Activated naive CD8-positive, alpha-beta T cell treated with anti-CD3 and anti-CD28 coated beads, Interleukin-2, amount 10 ng/mL, durations not matched to agents 7 days and 5 days (primary cell): ENCODE measurements around the gene FADS6. TPM values are rescaled to one million over a fixed set of nuclear protein-coding genes. Genes with fewer than 3 reads are reported as not detected.

Source experiments
- ATAC-seq: fragments of 150-1000 bp; cut with Tn5 transposase; one replicate; pipeline ENCODE4 v1.10.0; 2021; ENCODE audit warnings: low read depth, moderate library complexity
- POLR2A ChIA-PET: fragments of 350-600 bp; sonication (Branson Sonifier 250); formaldehyde crosslinking; loops from one replicate; lab custom pipeline; 2021; ENCODE audit warnings: antibody characterized with exemption; lab: Charles Lee
- DNase-seq: peaks from one replicate; pipeline ENCODE4 v3.0.0; 2021
- H3K27ac Mint-ChIP-seq: one replicate; pipeline ENCODE4 v1.8.0; 2022; ENCODE audit warnings: mild to moderate bottlenecking, mixed read lengths
- H3K27me3 Mint-ChIP-seq: one replicate; pipeline ENCODE4 v1.8.0; 2022; ENCODE audit warnings: mild to moderate bottlenecking, moderate library complexity, mixed read lengths
- H3K36me3 Mint-ChIP-seq: one replicate; pipeline ENCODE4 v1.8.0; 2021; ENCODE audit warnings: mild to moderate bottlenecking, mixed read lengths
- H3K4me1 Mint-ChIP-seq: one replicate; pipeline ENCODE4 v1.8.0; 2021; ENCODE audit warnings: mixed read lengths
- H3K4me3 Mint-ChIP-seq: one replicate; pipeline ENCODE4 v1.8.0; 2022; ENCODE audit warnings: mild to moderate bottlenecking, moderate library complexity, mixed read lengths
- H3K9me3 Mint-ChIP-seq: one replicate; pipeline ENCODE4 v1.8.0; 2021; ENCODE audit warnings: mixed read lengths
- total RNA-seq, 2 experiments: library from RNA; stranded (reverse); gene quantifications; one replicate each; pipeline ENCODE4 v1.2.3, GENCODE V29; 2021

Gene FADS6
- total RNA-seq, 2 experiments from 2014 or later: not detected

DNA sequence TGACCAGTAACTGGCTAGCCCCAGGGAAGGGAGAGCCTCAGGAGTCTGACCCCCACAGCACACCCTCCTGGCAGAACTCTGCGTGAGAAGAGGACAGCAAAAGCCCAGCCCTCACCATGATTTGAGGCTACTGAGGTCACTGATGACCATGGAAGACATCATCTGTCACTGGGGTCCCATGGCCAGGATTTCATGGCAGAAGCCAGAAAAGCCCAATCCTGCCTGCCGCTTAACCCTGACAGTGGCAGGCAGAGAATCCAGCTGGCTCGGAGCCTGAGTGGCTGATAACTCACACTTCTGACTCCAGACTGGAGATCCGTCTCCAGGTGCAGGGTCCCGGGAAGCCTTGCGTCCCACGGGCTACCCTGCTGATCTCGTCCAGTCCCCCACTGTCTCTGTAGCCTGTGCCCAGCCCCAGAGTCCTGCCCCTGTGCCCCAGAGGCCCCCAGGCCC is 51.3 kb downstream of the FADS6 start:
- no peak overlapping the region for H3K27ac Mint-ChIP-seq
- H3K9me3 Mint-ChIP-seq: no peaks in the 10 kb centered on the region
- no peaks in the 10 kb centered on the region for H3K36me3 Mint-ChIP-seq
- H3K4me1 Mint-ChIP-seq: peaks cover 15% of the 10 kb centered on the region
- POLR2A ChIA-PET: no interaction called here
- peaks cover 18% of the 10 kb centered on the region for H3K27me3 Mint-ChIP-seq
- H3K4me3 Mint-ChIP-seq: no peak overlapping the region
- ATAC-seq: no peak
- no peak for DNase-seq

DNA sequence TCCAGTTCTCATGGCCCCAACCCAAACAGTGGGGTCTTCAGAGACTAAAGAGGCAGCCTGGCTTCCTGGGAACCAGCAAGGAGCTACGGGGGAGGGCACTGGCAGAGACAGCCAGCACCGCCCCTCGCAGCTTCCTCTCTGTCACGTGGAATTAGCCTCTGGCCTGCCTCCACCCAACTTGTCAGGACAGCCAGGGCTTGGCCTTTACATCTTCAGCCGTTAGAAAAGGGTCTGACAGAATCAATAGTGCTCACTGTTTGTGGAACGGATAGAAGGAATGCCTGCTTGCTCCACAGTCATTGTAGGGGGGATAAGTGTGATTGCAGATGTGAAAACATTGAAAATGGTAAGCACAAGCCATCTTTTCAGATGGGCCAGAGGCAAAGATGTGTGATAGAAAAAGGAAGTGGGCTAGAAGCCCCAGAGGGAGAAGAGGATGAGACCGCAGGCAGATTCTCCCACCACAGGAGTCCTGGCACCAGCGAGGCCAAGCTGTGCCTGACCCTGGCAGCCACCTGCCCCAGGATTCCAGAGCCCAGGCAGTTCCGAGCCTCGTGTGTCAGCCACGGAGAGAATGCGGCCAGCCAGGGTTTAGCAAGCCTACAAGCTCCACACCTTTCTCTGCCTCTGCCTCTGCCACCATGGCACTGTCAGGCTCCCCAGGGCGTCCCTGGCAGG is 52.3 kb downstream of the FADS6 start:
- Mint-ChIP-seq H3K4me1 (peaks cover 15% of the 10 kb centered on the region), H3K27ac (peak overlapping the region; percentile 0), H3K36me3 (peaks cover 3% of the 10 kb centered on the region), H3K4me3 (no peak overlapping the region), H3K27me3 (peaks cover 18% of the 10 kb centered on the region), H3K9me3 (no peaks in the 10 kb centered on the region)
- ATAC-seq: peak; percentile 24
- no peak for DNase-seq
- POLR2A ChIA-PET: no interaction called here

DNA sequence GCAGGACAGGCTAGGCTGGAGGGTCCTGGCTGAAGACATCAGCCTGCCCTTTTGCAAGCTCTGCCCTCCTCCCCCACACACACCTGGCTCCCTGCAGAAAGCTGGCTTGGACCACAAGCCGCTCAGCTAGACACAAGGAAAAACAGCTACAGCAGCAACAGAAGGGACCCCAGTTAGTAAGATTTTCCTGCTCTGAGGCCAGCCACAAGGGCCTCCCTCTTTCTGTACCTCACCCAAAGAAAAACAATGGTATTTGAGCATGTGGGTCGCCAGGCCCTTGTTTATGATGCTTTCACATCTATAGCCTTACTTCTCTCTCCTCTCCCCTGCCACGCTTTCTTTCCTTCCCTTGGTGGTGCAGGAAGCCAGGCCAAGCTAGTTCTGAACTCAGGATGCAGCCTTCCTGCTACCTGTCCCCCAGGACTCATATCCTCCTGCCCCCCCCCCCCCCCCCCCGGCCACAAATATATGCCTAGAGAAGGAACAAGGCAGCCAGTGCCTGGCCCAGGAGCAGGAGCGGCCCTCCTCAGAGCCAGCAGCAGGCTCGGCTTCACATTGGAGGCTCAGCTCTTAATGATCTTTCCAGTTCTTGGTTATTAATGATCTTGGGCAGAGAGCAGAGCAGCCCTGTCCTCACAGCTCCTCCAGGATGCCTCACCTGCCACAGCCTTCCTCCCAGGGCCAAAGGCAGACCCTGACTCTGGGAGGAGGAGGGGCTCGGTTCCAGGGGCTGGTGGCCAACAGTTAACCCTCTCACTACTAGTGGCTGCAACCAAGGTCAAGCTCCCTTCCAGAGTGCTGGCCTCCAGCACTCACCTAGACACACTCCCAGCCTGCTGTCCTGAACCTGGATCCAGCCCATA is 53.2 kb downstream of the FADS6 start:
- POLR2A ChIA-PET: no interaction called here
- Mint-ChIP-seq H3K27me3 (peaks cover 15% of the 10 kb centered on the region), H3K36me3 (peaks cover 5% of the 10 kb centered on the region), H3K4me3 (no peak overlapping the region), H3K4me1 (peaks cover 15% of the 10 kb centered on the region), H3K27ac (no peak overlapping the region), H3K9me3 (no peaks in the 10 kb centered on the region)
- ATAC-seq (no peak), DNase-seq (no peak)

DNA sequence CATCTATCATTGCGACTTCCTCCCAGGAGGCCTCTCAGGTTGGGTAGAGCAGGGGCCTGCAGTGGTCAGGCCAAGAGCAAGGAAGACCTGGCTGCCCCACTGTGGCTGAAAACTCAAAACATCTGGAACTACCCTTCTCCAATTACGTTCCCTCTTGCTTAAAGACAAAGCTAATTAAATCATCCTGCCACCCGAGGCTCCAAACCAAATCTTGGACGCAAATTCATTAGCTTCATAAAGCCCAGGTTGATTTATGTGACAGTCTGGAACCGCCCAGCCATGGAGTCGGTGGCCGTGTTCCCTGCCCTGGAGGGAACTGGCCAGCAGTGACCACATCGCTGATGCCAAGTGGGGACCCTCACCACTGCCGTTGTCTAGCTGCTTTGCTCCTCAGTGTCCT is 55.2 kb downstream of the FADS6 start:
- no peak for ATAC-seq

DNA sequence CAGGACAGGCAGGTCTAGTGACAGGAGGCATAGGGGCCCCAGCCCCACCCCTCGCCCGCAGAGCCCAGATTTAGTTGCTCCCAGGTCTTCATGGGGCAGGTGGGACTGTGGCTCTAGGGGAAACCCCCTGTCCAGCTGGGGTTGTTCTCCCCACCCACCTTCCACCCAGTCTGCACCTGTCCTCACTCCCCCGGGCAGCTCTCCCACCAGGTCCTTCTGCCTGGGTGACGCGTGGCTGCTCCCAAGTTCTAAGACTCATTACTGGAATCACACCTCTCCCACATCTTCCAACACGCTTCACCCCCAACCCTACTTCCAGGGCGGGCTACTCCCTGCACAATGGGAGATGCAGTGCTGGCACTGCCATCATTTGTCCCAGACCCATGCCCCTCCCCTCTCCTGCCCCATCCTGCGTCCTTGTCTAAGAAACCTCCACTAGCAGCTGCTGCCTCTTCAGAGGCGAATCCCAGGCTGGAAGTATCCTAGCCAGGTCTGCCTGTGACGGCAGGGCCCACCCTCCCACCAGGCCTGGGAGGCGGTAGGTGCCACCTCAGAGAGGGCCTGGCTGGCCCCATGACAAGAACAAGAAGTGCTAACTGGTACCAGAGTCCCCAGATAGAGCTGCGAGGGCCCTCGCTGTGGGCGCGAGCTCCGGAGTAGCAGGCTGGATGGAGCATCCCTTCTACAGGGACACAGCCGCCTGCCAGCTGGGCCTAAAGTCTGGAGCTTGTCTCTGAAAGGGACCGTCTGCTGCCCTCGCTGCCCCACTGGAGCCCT is 56.6 kb downstream of the FADS6 start:
- H3K27me3 Mint-ChIP-seq: peaks cover under 1% of the 10 kb centered on the region
- H3K9me3 Mint-ChIP-seq: no peaks in the 10 kb centered on the region
- POLR2A ChIA-PET: no interaction called here
- no peak overlapping the region for H3K4me3 Mint-ChIP-seq
- H3K4me1 Mint-ChIP-seq: peaks cover 15% of the 10 kb centered on the region
- H3K36me3 Mint-ChIP-seq: peaks cover 5% of the 10 kb centered on the region
- no peak for DNase-seq
- no peak for ATAC-seq
- H3K27ac Mint-ChIP-seq: no peak overlapping the region

More for the DNA sequence above, 55.2 kb downstream of the FADS6 start:
- peaks cover 5% of the 10 kb centered on the region for H3K36me3 Mint-ChIP-seq
- no peak overlapping the region for H3K4me3 Mint-ChIP-seq
- no peak for DNase-seq
- no peaks in the 10 kb centered on the region for H3K9me3 Mint-ChIP-seq
- H3K27ac Mint-ChIP-seq: no peak overlapping the region
- H3K4me1 Mint-ChIP-seq: peaks cover 15% of the 10 kb centered on the region
- POLR2A ChIA-PET: no interaction called here
- peaks cover 7% of the 10 kb centered on the region for H3K27me3 Mint-ChIP-seq

DNA sequence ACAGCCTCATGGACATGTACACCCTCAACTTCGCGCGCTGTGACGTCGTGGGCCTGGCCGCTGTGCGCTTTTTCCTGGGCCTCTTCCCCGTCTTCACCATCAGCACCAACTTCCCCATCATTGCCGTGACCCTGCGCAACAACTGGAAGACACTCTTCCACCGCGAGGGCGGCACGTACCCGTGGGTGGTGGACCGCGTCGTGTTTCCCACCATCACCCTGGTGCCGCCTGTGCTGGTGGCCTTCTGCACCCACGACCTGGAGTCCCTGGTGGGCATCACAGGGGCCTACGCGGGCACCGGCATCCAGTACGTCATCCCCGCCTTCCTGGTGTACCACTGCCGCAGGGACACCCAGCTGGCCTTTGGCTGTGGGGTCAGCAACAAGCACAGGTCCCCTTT is 57.2 kb downstream of the FADS6 start:
- H3K27me3 Mint-ChIP-seq: no peaks in the 10 kb centered on the region
- ATAC-seq: no peak
- peaks cover 14% of the 10 kb centered on the region for H3K4me1 Mint-ChIP-seq
- no peak for DNase-seq
- H3K4me3 Mint-ChIP-seq: no peak overlapping the region
- no peaks in the 10 kb centered on the region for H3K9me3 Mint-ChIP-seq
- POLR2A ChIA-PET: no interaction called here
- no peak overlapping the region for H3K27ac Mint-ChIP-seq
- H3K36me3 Mint-ChIP-seq: peaks cover 5% of the 10 kb centered on the region

DNA sequence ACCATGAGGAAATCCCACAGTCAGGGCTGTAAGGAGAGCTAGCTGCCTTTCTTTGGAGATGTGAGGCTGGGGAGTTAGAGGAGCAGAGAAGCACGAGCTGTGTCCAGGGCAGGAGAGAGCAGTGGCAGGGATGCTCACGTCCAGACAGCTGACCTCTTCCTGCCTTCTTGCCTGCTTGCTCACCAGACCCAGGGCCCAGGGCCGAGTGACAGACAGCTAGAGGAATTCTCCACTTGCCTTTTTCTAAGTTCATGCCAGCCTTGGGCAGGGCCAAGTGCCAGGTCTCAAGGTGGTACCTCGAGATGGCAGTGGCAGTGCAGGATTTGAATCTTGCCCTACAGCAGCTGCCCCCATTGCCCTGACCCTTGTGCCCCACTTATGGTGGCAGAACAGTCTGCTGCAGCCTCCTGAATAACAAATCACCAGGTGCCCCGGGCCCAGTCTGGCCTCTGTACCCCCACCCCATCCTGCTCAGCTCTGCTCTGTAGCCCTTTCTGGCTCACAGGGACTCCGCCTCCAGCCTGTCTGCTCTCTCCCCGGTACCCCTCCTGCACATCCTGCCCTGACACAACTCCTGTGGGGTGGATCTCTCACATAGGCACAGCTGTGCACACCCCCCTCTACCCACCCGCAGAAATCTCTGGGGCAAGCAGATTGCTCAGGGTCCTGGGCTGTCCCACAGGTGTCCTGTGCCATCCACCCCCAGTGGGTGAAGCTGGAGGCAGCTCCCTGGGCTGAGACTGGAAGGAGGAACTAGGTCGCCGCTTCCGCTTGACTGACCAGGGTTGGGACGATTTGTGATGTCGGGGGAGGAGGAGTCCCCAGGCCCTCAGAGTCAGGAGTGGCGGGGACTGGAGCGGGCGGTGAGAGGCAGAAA is 59.7 kb downstream of the FADS6 start:
- no peak for ATAC-seq
- Mint-ChIP-seq H3K36me3 (peaks cover 5% of the 10 kb centered on the region), H3K27me3 (no peaks in the 10 kb centered on the region)

DNA sequence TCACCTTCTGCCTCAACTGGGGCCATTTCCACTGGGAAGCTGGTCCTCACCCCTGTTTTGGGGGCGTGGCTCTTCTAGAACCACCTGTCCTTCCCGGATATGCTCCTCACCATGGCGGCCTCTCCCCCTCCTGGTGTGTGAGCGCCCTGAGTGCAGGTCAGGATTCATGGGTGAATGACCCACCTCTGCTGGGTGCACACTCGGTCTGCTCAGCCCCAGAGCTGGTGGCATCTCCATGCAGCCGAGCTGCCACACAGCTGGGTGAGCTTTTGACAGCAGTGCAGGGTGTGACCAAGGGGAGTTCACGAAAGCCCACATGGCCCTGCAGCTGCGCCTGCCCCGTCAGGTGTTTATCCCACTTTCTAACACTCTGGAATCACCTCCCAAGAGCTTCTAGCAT is 61.0 kb downstream of the FADS6 start:
- peaks cover 5% of the 10 kb centered on the region for H3K36me3 Mint-ChIP-seq
- no peak for DNase-seq
- H3K4me1 Mint-ChIP-seq: no peaks in the 10 kb centered on the region
- no peaks in the 10 kb centered on the region for H3K27me3 Mint-ChIP-seq
- no peak overlapping the region for H3K27ac Mint-ChIP-seq
- POLR2A ChIA-PET: no interaction called here
- no peak overlapping the region for H3K4me3 Mint-ChIP-seq
- ATAC-seq: no peak
- H3K9me3 Mint-ChIP-seq: no peaks in the 10 kb centered on the region

More for the DNA sequence above, 59.7 kb downstream of the FADS6 start:
- Mint-ChIP-seq H3K4me1 (no peaks in the 10 kb centered on the region), H3K27ac (no peak overlapping the region), H3K9me3 (no peaks in the 10 kb centered on the region), H3K4me3 (no peak overlapping the region)
- no peak for DNase-seq
- POLR2A ChIA-PET: no interaction called here

DNA sequence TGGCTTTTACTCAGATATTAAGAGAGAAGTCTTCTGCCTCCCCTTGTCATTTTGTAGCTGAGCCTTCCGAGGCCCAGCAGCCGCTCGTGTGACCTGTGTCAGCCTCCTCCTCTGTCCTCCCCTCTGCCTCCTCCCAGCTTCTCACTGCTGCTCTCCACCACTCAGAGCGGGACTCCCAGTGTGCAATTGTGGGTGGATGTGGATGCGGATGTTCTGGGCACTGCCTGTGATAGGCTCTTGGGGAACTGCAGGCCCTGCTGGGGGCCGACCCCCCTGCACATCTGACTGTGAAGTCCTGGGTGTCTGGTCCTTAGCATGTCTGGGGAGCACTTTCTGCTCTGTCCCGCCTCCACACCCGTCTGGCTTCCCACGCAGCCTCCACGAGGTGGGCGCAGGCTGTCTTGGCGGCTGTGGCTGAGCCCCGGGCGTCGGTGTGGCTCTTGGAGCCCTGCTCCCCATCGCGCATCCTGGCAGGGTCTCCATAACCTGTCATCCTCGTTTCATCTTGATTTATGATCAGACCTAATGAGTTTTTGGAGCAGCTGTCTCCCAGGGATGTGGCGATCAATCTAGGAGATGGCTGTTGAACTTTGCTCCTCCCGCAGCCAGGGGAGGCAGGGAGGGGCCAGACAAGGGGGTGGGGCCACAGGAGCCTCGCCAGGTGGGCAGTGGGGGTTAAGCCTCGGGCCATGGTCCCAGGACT is 61.8 kb downstream of the FADS6 start:
- Mint-ChIP-seq H3K27me3 (no peaks in the 10 kb centered on the region), H3K36me3 (peaks cover 2% of the 10 kb centered on the region), H3K9me3 (no peaks in the 10 kb centered on the region), H3K4me1 (no peaks in the 10 kb centered on the region), H3K27ac (no peak overlapping the region), H3K4me3 (no peak overlapping the region)
- DNase-seq (no peak), ATAC-seq (no peak)
- POLR2A ChIA-PET: no interaction called here

DNA sequence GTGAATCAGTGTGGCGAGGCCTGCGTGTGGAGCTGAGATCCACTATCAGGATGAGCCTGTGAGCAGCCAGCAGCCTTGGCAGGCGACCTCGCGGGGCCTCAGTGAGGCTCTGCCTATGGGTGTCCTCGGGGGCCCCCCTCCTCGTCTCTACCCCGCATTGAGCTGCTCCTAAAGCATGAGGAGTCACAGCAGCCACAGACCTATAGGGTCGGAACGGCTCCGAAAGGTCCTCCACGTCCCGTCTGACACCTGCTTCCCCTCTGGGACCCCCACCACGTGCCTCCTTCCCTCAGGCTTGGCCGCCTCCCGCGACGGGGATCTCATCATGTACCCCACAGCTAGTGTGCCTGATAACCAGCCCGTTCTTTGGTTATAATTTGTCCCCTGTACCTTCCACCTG is 62.6 kb downstream of the FADS6 start:
- Mint-ChIP-seq H3K9me3 (no peaks in the 10 kb centered on the region), H3K27me3 (no peaks in the 10 kb centered on the region), H3K4me3 (no peak overlapping the region), H3K4me1 (no peaks in the 10 kb centered on the region), H3K27ac (no peak overlapping the region), H3K36me3 (no peaks in the 10 kb centered on the region)
- POLR2A ChIA-PET: no interaction called here
- ATAC-seq: no peak
- DNase-seq: no peak

DNA sequence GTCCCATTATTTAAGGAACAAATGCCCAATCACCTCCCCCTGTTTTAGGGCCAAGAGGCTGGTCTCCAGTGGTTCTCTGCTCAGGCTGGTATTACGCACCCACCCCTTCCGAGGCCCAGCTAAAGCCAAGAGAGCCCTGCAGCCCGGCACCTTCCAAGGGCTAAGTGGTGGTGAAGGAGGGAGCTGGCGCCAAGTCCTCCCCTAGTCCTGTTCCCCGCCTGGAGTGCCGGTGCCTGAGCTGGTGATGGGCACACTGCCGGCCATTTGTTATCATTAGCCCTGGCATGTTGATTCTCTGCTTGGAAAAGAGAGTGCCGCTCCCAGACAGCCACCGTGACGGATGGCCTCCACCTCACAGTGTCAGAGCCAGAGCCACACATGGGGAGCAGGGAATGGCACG is 65.6 kb downstream of the FADS6 start:
- Mint-ChIP-seq H3K27ac (no peak overlapping the region), H3K27me3 (no peaks in the 10 kb centered on the region), H3K9me3 (no peaks in the 10 kb centered on the region), H3K4me1 (no peaks in the 10 kb centered on the region), H3K4me3 (no peak overlapping the region), H3K36me3 (no peaks in the 10 kb centered on the region)
- ATAC-seq (no peak), DNase-seq (no peak)
- POLR2A ChIA-PET: no interaction called here
